ENCODE results near the gene SMAD9. TPM values are rescaled to one million over a fixed set of nuclear protein-coding genes. Genes with fewer than 3 reads are reported as not detected.
A peak's percentile ranks its signal among the peaks of the same experiment; 100 is the strongest.

Gene SMAD9
- total and polyA plus RNA-seq, 8 donors: 9.2 to 33.0 (median 26.9) TPM

GRCh38 chr13:36882829-36883390 is 37.1 kb downstream of the SMAD9 start:
- DNase-seq: no peak
- no peak for TF ChIP-seq CTCF (IDR thresholded peaks at IDR 0.05)
- Histone ChIP-seq H3K36me3 (no peaks in the 10 kb centered on the region), H3K9me3 (no peaks in the 10 kb centered on the region), H3K4me3 (no peak overlapping the region), H3K27ac (no peak overlapping the region), H3K27me3 (no peaks in the 10 kb centered on the region), H3K4me1 (no peaks in the 10 kb centered on the region)
- ATAC-seq: no peak
- intact Hi-C loops (cut with DNase I): no loop called here

GRCh38 chr13:36880961-36881360 is 39.1 kb downstream of the SMAD9 start:
- Histone ChIP-seq H3K4me3 (no peak overlapping the region), H3K4me1 (no peaks in the 10 kb centered on the region), H3K27me3 (no peaks in the 10 kb centered on the region), H3K36me3 (no peaks in the 10 kb centered on the region), H3K27ac (no peak overlapping the region), H3K9me3 (no peaks in the 10 kb centered on the region)
- no peak for TF ChIP-seq CTCF (IDR thresholded peaks at IDR 0.05)
- no peak for DNase-seq
- ATAC-seq: no peak
- intact Hi-C loops (cut with DNase I): no loop called here

- Histone ChIP-seq H3K27me3 (no peaks in the 10 kb centered on the region), H3K9me3 (no peaks in the 10 kb centered on the region), H3K36me3 (no peaks in the 10 kb centered on the region), H3K27ac (no peak overlapping the region), H3K4me3 (no peak overlapping the region), H3K4me1 (no peaks in the 10 kb centered on the region)
- DNase-seq (peak in 2 of 4 donors; percentile 40 to 57), ATAC-seq (peak; percentile 82)
- intact Hi-C loops (cut with DNase I): no loop called here
- no peak for TF ChIP-seq CTCF (IDR thresholded peaks at IDR 0.05)
These were observed 40.7 kb downstream of the SMAD9 start for GRCh38 chr13:36879218-36879938.

- TF ChIP-seq CTCF (IDR thresholded peaks at IDR 0.05): no peak
- H3K27ac ChIP-seq: no peak overlapping the region
- ATAC-seq (no peak), DNase-seq (no peak)
- no peak overlapping the region for H3K4me3 ChIP-seq
- no peaks in the 10 kb centered on the region for H3K9me3 ChIP-seq
- no peaks in the 10 kb centered on the region for H3K4me1 ChIP-seq
- intact Hi-C loops (cut with DNase I): no loop called here
- H3K36me3 ChIP-seq: no peaks in the 10 kb centered on the region
- no peaks in the 10 kb centered on the region for H3K27me3 ChIP-seq
These were observed 44.1 kb downstream of the SMAD9 start for GRCh38 chr13:36875961-36876360.

GRCh38 chr13:36875431-36875830 is 44.6 kb downstream of the SMAD9 start:
- DNase-seq (no peak), ATAC-seq (no peak)
- no peak overlapping the region for H3K27ac ChIP-seq
- intact Hi-C loops (cut with DNase I): no loop called here
- H3K4me1 ChIP-seq: peaks cover 0 to 4% of the 10 kb centered on the region in 2 donors
- no peaks in the 10 kb centered on the region for H3K9me3 ChIP-seq
- TF ChIP-seq CTCF (IDR thresholded peaks at IDR 0.05): no peak
- H3K4me3 ChIP-seq: no peak overlapping the region
- no peaks in the 10 kb centered on the region for H3K27me3 ChIP-seq
- no peaks in the 10 kb centered on the region for H3K36me3 ChIP-seq

Measured in left lung (tissue), 10 donors.